Astrocyte (in vitro differentiated cells and primary cell): Measurements from ENCODE around the gene KCNIP2. TPM values are rescaled to one million over a fixed set of nuclear protein-coding genes. Genes with fewer than 3 reads are reported as not detected.
A peak's percentile ranks its signal among the peaks of the same experiment; 100 is the strongest.

Source experiments
- DNase-seq: peaks from one replicate; pipeline ENCODE4 v3.0.0-alpha.2; 2010; ENCODE audit warnings: low read depth
- FAIRE-seq: peaks from 2 replicates; lab custom pipeline; 2011; peaks lifted over from hg19 to GRCh38; lab: Jason Lieb, UNC
- H2AFZ ChIP-seq: 2 replicates; pipeline ENCODE4 v1.6.0; 2012; ENCODE audit warnings: low read depth, low read length, inconsistent platforms
- H3K27ac ChIP-seq: 2 replicates; pipeline ENCODE4 v1.5.1; 2011; ENCODE audit warnings: low read depth, low read length, inconsistent platforms
- H3K27me3 ChIP-seq: 2 replicates; pipeline ENCODE4 v1.6.0; 2011; ENCODE audit warnings: low read length, inconsistent platforms; ENCODE audit not compliant: insufficient read depth
- H3K36me3 ChIP-seq: 2 replicates; pipeline ENCODE4 v1.5.1; 2011; ENCODE audit warnings: low read length, inconsistent platforms; ENCODE audit not compliant: insufficient read depth
- H3K4me1 ChIP-seq: 2 replicates; pipeline ENCODE4 v1.5.1; 2011; ENCODE audit warnings: low read length, inconsistent platforms; ENCODE audit not compliant: insufficient read depth
- H3K4me2 ChIP-seq: 2 replicates; pipeline ENCODE4 v1.6.0; 2012; ENCODE audit warnings: low read length, inconsistent platforms
- H3K4me3 ChIP-seq: 2 replicates; pipeline ENCODE4 v1.5.1; 2011; ENCODE audit warnings: low read depth, mild to moderate bottlenecking, low read length, inconsistent platforms; ENCODE audit not compliant: insufficient read depth
- H3K79me2 ChIP-seq: 2 replicates; pipeline ENCODE4 v1.6.0; 2012; ENCODE audit warnings: mild to moderate bottlenecking, low read length, inconsistent platforms; ENCODE audit not compliant: insufficient read depth
- H3K9ac ChIP-seq: 2 replicates; pipeline ENCODE4 v1.6.0; 2012; ENCODE audit warnings: mild to moderate bottlenecking, low read length, inconsistent platforms
- H3K9me3 ChIP-seq: 2 replicates; pipeline ENCODE4 v1.5.1; 2012; ENCODE audit warnings: low read depth, mild to moderate bottlenecking, low read length, inconsistent platforms; ENCODE audit not compliant: insufficient read depth
- H4K20me1 ChIP-seq: 2 replicates; pipeline ENCODE4 v1.6.0; 2012; ENCODE audit warnings: low read length, inconsistent platforms; ENCODE audit not compliant: insufficient read depth
- H3K27ac Mint-ChIP-seq: one replicate; pipeline ENCODE4 v1.8.0; 2021; ENCODE audit warnings: mild to moderate bottlenecking, mixed read lengths; ENCODE audit not compliant: unreplicated experiment
- H3K27me3 Mint-ChIP-seq: one replicate; pipeline ENCODE4 v1.8.0; 2021; ENCODE audit warnings: low read depth, mixed read lengths; ENCODE audit not compliant: unreplicated experiment
- H3K36me3 Mint-ChIP-seq: one replicate; pipeline ENCODE4 v1.8.0; 2021; ENCODE audit warnings: low read depth, mixed read lengths; ENCODE audit not compliant: unreplicated experiment
- H3K4me1 Mint-ChIP-seq: one replicate; pipeline ENCODE4 v1.8.0; 2021; ENCODE audit warnings: low read depth, mixed read lengths; ENCODE audit not compliant: unreplicated experiment
- H3K4me3 Mint-ChIP-seq: one replicate; pipeline ENCODE4 v1.8.0; 2021; ENCODE audit warnings: mild to moderate bottlenecking, moderate library complexity, mixed read lengths; ENCODE audit not compliant: unreplicated experiment
- H3K9me3 Mint-ChIP-seq: one replicate; pipeline ENCODE4 v1.8.0; 2021; ENCODE audit warnings: mild to moderate bottlenecking, mixed read lengths; ENCODE audit not compliant: unreplicated experiment
- EZH2 ChIP-seq: IDR thresholded peaks from 2 replicates; pipeline ENCODE4 v1.6.1; 2012; ENCODE audit warnings: mild to moderate bottlenecking, low read length, inconsistent platforms; ENCODE audit not compliant: insufficient read depth
- total RNA-seq: library from RNA; stranded (reverse); gene quantifications from 2 replicates; pipeline ENCODE4 v1.2.1, GENCODE V29; 2021
- TF ChIP-seq, protein P1 (sequence below): IDR thresholded peaks from 2 replicates; pipeline ENCODE4 v1.5.1; 2011; ENCODE audit warnings: low read depth, mild to moderate bottlenecking, inconsistent platforms, low read length, moderate library complexity; ENCODE audit not compliant: insufficient read depth

The KCNIP2 gene
- total RNA-seq, 1 donor from 2014 or later = 2.5 TPM

DNA sequence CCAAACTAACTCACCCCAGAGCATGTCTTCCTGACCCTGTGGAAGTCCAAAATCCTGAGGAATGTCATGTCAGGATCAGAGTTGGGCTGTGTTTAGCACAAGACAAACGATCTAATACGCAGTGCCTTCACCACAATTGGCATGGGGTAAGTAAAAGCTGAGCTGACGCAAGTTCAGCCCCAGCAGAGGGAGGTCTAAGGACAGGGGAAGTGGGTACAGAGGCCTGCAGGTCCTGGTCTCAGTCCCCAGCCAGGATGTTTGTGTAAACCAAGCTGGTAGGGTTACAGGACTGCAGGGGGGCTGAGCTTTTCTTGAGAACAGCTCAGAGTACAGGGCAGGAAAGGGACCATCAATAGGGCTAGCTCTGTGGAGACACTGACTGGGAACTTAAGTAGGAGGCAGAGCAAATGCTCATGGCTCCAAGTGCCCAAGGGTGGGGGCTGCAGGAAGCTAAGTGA lies 5.3 kb upstream of the KCNIP2 start:
- TF ChIP-seq, protein P1, sequence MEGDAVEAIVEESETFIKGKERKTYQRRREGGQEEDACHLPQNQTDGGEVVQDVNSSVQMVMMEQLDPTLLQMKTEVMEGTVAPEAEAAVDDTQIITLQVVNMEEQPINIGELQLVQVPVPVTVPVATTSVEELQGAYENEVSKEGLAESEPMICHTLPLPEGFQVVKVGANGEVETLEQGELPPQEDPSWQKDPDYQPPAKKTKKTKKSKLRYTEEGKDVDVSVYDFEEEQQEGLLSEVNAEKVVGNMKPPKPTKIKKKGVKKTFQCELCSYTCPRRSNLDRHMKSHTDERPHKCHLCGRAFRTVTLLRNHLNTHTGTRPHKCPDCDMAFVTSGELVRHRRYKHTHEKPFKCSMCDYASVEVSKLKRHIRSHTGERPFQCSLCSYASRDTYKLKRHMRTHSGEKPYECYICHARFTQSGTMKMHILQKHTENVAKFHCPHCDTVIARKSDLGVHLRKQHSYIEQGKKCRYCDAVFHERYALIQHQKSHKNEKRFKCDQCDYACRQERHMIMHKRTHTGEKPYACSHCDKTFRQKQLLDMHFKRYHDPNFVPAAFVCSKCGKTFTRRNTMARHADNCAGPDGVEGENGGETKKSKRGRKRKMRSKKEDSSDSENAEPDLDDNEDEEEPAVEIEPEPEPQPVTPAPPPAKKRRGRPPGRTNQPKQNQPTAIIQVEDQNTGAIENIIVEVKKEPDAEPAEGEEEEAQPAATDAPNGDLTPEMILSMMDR = no peak
- no peak for TF ChIP-seq EZH2
- FAIRE-seq (no peak), DNase-seq (peak; percentile 20)
- Histone ChIP-seq H2AFZ (no peak overlapping the region), H3K9ac (no peak overlapping the region), H3K27ac (no peak overlapping the region), H4K20me1 (peaks cover 57% of the 10 kb centered on the region), H3K4me1 (no peaks in the 10 kb centered on the region), H3K27me3 (peaks cover 5% of the 10 kb centered on the region), H3K79me2 (no peaks in the 10 kb centered on the region), H3K4me3 (no peak overlapping the region), H3K36me3 (no peaks in the 10 kb centered on the region), H3K9me3 (no peaks in the 10 kb centered on the region), H3K4me2 (no peak overlapping the region)
- Mint-ChIP-seq H3K36me3 (peaks cover 20% of the 10 kb centered on the region), H3K4me3 (peak overlapping the region; percentile 30), H3K4me1 (peaks cover 10% of the 10 kb centered on the region), H3K27ac (no peak overlapping the region), H3K9me3 (no peaks in the 10 kb centered on the region), H3K27me3 (peaks cover 5% of the 10 kb centered on the region)

DNA sequence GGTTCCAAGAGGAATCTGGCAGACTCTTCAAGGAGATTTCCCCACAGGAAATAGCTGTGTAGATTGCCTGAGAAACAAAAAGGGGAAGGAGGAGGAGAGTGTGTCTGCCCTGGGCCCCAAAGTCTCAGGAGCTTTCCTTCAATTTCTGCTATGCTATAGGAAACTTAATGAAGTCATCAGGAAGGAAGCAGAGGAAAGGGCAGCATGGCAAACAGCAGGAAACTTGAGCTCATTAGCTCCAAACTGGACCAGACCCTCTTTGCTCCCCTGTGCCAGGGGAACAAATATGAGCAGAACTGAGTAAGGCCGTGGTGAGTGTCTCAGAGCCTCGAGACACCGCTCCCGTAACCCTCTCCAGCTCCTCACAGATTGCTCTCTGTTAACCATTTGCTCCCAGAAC lies 4.8 kb upstream of the KCNIP2 start:
- FAIRE-seq = no peak

DNA sequence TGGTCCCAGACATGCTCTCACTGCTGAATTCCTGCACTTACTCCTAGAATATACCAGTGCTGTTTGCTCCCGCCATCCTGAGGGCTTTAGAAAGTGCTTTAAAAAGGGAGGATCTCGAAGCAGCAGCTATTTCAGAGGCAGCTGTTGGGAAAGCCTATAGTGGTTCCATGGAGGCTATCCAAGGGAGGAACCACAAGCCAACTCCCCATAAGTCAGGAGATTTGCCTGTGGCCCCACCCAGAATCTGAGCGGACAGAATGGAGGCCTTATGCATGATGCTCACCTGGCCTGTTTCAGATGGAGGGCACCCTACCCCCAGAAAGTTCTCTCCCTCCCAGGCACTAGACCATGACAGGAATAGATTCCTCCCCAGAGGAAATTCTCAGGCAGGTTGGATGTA lies 2.3 kb upstream of the KCNIP2 start:
- H3K9ac ChIP-seq = no peak overlapping the region
- H3K9me3 ChIP-seq = no peaks in the 10 kb centered on the region
- peak overlapping the region; percentile 12 for H3K27ac Mint-ChIP-seq
- peaks cover 13% of the 10 kb centered on the region for H3K27me3 Mint-ChIP-seq
- no peak overlapping the region for H2AFZ ChIP-seq
- H4K20me1 ChIP-seq = peaks cover 61% of the 10 kb centered on the region
- no peak overlapping the region for H3K27ac ChIP-seq
- H3K4me2 ChIP-seq = no peak overlapping the region
- no peak for TF ChIP-seq EZH2
- TF ChIP-seq, protein P1 = no peak
- no peaks in the 10 kb centered on the region for H3K79me2 ChIP-seq
- H3K4me1 ChIP-seq = peaks cover 4% of the 10 kb centered on the region
- H3K36me3 Mint-ChIP-seq = peaks cover 18% of the 10 kb centered on the region
- H3K4me1 Mint-ChIP-seq = peaks cover 14% of the 10 kb centered on the region
- no peaks in the 10 kb centered on the region for H3K9me3 Mint-ChIP-seq
- no peaks in the 10 kb centered on the region for H3K36me3 ChIP-seq
- no peak overlapping the region for H3K4me3 Mint-ChIP-seq
- FAIRE-seq = no peak
- H3K27me3 ChIP-seq = peaks cover 9% of the 10 kb centered on the region
- no peak for DNase-seq
- H3K4me3 ChIP-seq = no peak overlapping the region

More for the DNA sequence above, 4.8 kb upstream of the KCNIP2 start:
- Histone ChIP-seq H3K36me3 (no peaks in the 10 kb centered on the region), H3K9ac (no peak overlapping the region), H2AFZ (no peak overlapping the region), H3K27me3 (peaks cover 5% of the 10 kb centered on the region), H3K9me3 (no peaks in the 10 kb centered on the region), H4K20me1 (peaks cover 55% of the 10 kb centered on the region), H3K27ac (no peak overlapping the region), H3K4me3 (no peak overlapping the region), H3K4me1 (no peaks in the 10 kb centered on the region), H3K79me2 (no peaks in the 10 kb centered on the region), H3K4me2 (no peak overlapping the region)
- Mint-ChIP-seq H3K9me3 (no peaks in the 10 kb centered on the region), H3K4me3 (no peak overlapping the region), H3K4me1 (peaks cover 10% of the 10 kb centered on the region), H3K27me3 (peaks cover 5% of the 10 kb centered on the region), H3K27ac (no peak overlapping the region), H3K36me3 (peaks cover 20% of the 10 kb centered on the region)
- DNase-seq = no peak
- TF ChIP-seq EZH2 = no peak
- TF ChIP-seq, protein P1 = no peak
